Retina (tissue), 1 donor: ENCODE measurements around the gene RAI1.

Experiments
- DNase-seq: peaks from one replicate; pipeline ENCODE4 v3.0.0-alpha.2; 2016

Gene RAI1

GRCh38 chr17:17721140-17721668 is 39.9 kb downstream of the RAI1 start:
- no peak for DNase-seq

DNA sequence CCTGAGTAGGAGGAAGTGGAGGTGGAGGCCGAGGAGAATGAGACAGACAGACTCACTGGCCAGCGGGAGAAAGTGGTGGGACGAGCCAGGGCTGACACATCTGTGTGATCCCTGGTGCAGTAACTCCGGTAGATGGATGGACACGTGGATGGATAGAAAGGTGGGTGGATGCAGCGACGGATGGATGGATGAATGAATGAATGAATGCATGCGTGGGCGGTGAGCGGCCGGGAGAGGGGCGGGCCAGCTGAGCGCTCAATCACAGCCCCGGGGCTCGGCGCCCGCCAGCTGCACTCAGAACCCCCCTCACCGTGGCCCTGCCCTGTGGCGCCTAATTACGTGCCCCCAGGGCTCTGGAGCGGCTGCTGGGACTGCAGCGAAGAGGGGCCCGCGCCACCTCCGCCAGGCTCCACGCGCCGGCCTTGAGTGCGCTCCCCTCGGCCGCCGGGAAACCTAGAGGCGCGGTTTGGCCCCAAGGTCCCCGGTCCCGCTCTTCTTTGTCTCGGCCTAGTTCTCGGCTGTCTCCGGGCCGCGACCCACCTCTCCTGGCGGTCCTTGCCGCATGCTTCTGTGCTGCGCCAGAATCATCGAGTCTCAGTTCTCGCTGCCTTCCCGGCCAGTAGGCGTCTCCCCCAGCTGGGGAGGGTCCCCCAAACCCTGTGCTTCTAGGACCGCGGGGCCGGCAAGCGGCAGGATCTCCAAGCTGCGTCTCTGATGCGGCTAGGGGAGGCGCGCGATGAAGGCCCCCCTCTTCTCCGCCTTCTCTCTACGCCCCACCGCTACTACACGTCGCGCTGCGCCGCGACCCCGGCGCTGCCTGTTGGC is 41.0 kb downstream of the RAI1 start:
- DNase-seq = peak; percentile 87

- no peak for DNase-seq
Measured at GRCh38 chr17:17722906-17723353, 41.7 kb downstream of the RAI1 start.

- peak; percentile 90 for DNase-seq
Measured at GRCh38 chr17:17723354-17724261, 42.4 kb downstream of the RAI1 start.

- DNase-seq = peak; percentile 88
Measured at GRCh38 chr17:17724307-17725010, 43.2 kb downstream of the RAI1 start.

- peak; percentile 85 for DNase-seq
Measured at GRCh38 chr17:17725011-17725751, 43.9 kb downstream of the RAI1 start.

DNA sequence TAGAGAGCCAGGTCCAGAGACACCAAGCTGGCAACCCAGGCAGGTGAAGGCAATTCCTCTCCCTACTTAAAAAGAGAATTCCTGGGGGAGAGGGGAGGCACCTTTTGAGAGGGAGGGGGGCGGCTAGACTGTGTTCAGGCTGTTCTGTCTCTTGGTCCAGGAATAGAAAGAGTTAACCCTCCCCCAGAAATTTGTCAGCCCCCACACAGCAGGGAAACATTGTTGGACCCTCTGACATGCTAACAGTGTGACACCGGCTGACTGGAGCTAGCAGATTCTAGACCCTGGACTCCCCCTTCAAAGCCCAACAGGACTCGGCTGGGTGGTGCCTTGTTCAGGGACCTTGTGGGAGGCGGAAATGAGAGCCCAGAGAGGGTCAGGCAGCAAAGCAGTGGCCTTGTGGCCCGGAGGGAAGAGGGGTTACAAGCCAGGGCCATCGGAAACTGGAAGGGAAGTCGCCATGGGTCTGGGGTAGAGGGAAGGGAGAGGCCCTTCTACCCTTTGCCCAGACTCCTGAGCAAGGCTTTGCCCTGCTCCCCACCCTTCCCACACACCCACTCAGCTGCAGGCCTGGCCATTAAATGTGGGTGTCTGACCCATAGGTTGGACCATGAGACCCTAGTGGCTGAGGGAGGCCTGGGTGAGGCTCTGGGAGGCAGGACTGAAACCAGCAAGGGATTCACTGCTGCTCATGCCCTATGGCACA is 44.6 kb downstream of the RAI1 start:
- DNase-seq = peak; percentile 52

- DNase-seq = no peak
Measured at GRCh38 chr17:17726458-17727060, 45.3 kb downstream of the RAI1 start.

DNA sequence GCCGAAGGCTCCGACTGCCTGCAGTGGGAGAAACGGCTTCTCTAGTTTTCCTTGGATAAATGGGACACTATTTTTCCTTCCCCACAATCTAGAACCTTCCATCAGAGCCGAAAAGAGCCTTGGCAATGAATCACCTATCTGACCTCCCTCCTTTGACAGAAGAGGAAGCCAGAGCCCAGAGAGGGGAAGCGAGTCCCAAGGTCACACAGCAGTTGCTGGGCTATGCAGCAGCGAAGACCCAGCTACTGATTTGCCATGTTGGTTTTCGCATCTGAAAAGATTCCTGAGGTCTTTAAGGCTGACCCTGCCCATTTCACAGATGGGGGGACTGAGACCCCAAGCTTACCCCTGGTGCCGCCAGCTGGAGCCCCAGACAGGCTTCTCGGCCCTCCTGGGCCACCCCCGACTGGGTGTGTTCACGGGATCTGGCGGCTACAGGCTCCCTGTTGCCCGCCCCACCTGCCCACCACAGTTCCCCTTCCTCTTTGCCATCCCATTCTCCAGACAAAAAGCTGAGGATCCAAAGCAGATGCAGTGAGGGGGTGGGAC is 45.9 kb downstream of the RAI1 start:
- DNase-seq = no peak

DNA sequence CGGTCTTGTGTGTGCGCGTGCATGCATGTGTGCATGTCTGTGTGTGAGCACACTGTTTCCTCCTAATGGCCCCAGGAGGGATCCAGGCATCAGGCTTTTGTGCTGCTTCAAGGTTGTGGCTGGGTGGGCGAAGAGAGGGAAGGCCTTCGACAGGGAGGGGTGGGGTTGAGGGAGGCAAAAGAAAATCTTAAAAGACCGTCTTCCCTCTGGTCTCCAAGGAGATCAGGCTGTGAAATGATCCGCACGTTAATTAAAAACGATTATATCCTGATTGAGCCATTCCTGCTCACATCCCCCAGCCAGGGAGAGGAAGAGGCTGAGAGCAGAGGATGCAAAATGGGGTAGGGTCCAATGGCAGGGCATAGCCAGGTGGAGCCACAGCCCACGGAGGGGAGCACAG is 46.9 kb downstream of the RAI1 start:
- no peak for DNase-seq

- no peak for DNase-seq
Measured at GRCh38 chr17:17728550-17729251, 47.4 kb downstream of the RAI1 start.

GRCh38 chr17:17729620-17730249 is 48.5 kb downstream of the RAI1 start:
- DNase-seq = no peak

- DNase-seq = no peak
Measured at GRCh38 chr17:17730250-17730935, 49.1 kb downstream of the RAI1 start.

- DNase-seq = no peak
Measured at GRCh38 chr17:17732444-17732843, 51.2 kb downstream of the RAI1 start.

GRCh38 chr17:17732892-17733670 is 51.8 kb downstream of the RAI1 start:
- DNase-seq = no peak

- no peak for DNase-seq
Measured at GRCh38 chr17:17736205-17737183, 55.2 kb downstream of the RAI1 start.
